ENCODE data around the gene MIDN. TPM values are rescaled to one million over a fixed set of nuclear protein-coding genes. Genes with fewer than 3 reads are reported as not detected.
A peak's percentile ranks its signal among the peaks of the same experiment; 100 is the strongest.

The MIDN gene
- total and polyA plus RNA-seq, 5 donors from 2014 or later: 1.4 to 126 (median 2.1) TPM

DNA sequence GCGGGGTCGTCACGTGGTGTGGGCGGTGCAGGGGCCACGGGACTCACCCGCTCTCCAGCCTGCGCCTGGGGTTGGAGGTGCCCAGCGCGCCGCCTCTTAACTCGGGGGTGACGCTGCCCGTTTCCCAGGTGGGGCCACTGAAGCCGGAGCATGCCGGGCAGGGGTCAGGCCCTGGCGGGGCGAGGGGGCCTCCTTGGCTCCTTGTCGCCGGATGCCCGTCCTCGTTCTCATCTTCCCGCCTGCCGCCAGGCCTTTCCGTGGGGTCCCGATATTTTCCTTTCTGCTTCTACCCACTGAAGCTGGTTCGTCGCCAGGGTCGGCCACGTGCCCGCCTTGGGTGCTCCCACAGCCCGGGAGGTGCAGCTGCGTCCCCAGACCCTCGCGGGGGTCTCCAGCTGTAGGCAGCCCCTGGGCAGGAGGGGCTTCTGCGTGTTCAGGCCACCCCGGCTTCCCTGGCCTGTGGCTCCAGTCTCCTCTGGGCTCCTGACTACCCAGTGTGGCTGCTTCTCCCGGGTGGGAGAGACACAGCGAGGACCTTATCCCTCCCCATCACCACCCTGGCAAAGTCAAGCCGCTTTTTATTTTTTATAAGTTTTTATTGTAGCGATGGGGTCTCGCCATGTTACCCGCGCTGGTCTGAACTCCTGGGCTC, 27.7 kb downstream of the MIDN start:
- H3K9me3 ChIP-seq (ENCODE audit: control insufficient read depth in 2 of 2, low read length in 2 of 2): no peaks in the 10 kb centered on the region
- H3K36me3 ChIP-seq (ENCODE audit: control insufficient read depth, insufficient read depth, low read length): peaks cover 43% of the 10 kb centered on the region
- H3K27me3 ChIP-seq (ENCODE audit: control insufficient read depth, insufficient read depth, low read length): no peaks in the 10 kb centered on the region
- DNase-seq (no peak), ATAC-seq (ENCODE audit: low read depth in 2 of 2) (no peak)
- Mint-ChIP-seq H3K36me3 (peaks cover 31% of the 10 kb centered on the region), H3K27ac (peak overlapping the region in 2 of 3 donors; percentile 89 to 96), H3K9me3 (no peaks in the 10 kb centered on the region), H3K4me3 (peak overlapping the region; percentile 88 to 95 (median 90)), H3K4me1 (peaks cover 0 to 46% (median 31%) of the 10 kb centered on the region in 4 donors), H3K27me3 (peaks cover 9% of the 10 kb centered on the region)
- H3K4me1 ChIP-seq (ENCODE audit: control insufficient read depth, insufficient read depth, low read length, poor library complexity, severe bottlenecking): peaks cover 57% of the 10 kb centered on the region
- peak overlapping the region; percentile 44 for H3K4me3 ChIP-seq (ENCODE audit: low read depth, low read length)
- peak overlapping the region; percentile 96 for H3K27ac ChIP-seq (ENCODE audit: insufficient read depth, low read length, poor library complexity, severe bottlenecking)

GRCh38 chr19:1276628-1277022, 28.2 kb downstream of the MIDN start:
- Mint-ChIP-seq H3K27me3 (peaks cover 9% of the 10 kb centered on the region), H3K36me3 (peaks cover 26% of the 10 kb centered on the region), H3K4me3 (peak overlapping the region; percentile 88 to 95 (median 90)), H3K27ac (peak overlapping the region; percentile 79 to 94 (median 89)), H3K9me3 (no peaks in the 10 kb centered on the region), H3K4me1 (peaks cover 0 to 40% (median 28%) of the 10 kb centered on the region in 4 donors)
- peaks cover 38% of the 10 kb centered on the region for H3K36me3 ChIP-seq (ENCODE audit: control insufficient read depth, insufficient read depth, low read length)
- H3K4me3 ChIP-seq (ENCODE audit: low read depth, low read length): peak overlapping the region; percentile 44
- peaks cover 51% of the 10 kb centered on the region for H3K4me1 ChIP-seq (ENCODE audit: control insufficient read depth, insufficient read depth, low read length, poor library complexity, severe bottlenecking)
- no peaks in the 10 kb centered on the region for H3K27me3 ChIP-seq (ENCODE audit: control insufficient read depth, insufficient read depth, low read length)
- peak overlapping the region; percentile 96 for H3K27ac ChIP-seq (ENCODE audit: insufficient read depth, low read length, poor library complexity, severe bottlenecking)
- no peaks in the 10 kb centered on the region for H3K9me3 ChIP-seq (ENCODE audit: control insufficient read depth in 2 of 2, low read length in 2 of 2)
- ATAC-seq (ENCODE audit: low read depth in 2 of 2) (no peak), DNase-seq (peak in 1 of 3 donors; percentile 77)

DNA sequence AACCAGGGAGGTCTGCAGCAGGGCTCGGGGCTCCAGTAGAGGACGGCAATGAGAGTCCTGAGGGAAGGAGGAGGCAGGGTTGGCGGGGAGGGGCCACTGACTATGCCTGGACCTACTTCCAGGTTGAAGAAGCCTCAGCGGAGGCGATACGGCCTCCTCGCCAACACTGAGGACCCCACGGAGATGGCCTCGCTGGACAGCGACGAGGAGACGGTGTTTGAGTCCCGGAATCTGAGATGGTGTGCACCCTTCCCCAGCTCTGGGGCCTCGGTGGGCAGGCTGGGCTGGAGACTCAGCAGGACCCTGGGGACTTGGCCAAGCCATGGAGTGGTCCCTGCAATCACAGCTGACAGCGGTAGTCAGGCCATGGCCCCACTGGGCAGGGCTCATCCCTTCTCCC, 28.7 kb downstream of the MIDN start:
- peak overlapping the region; percentile 88 to 95 (median 90) for H3K4me3 Mint-ChIP-seq
- Histone ChIP-seq H3K36me3 (ENCODE audit: control insufficient read depth, insufficient read depth, low read length) (peaks cover 33% of the 10 kb centered on the region), H3K4me3 (ENCODE audit: low read depth, low read length) (no peak overlapping the region), H3K27me3 (ENCODE audit: control insufficient read depth, insufficient read depth, low read length) (no peaks in the 10 kb centered on the region), H3K9me3 (ENCODE audit: control insufficient read depth in 2 of 2, low read length in 2 of 2) (no peaks in the 10 kb centered on the region), H3K27ac (ENCODE audit: insufficient read depth, low read length, poor library complexity, severe bottlenecking) (peak overlapping the region; percentile 96), H3K4me1 (ENCODE audit: control insufficient read depth, insufficient read depth, low read length, poor library complexity, severe bottlenecking) (peaks cover 47% of the 10 kb centered on the region)
- peak overlapping the region; percentile 79 to 94 (median 89) for H3K27ac Mint-ChIP-seq
- ATAC-seq (ENCODE audit: low read depth in 2 of 2) (no peak), DNase-seq (no peak)
- peaks cover 9% of the 10 kb centered on the region for H3K27me3 Mint-ChIP-seq
- H3K4me1 Mint-ChIP-seq: peaks cover 0 to 36% (median 26%) of the 10 kb centered on the region in 4 donors
- peaks cover 22% of the 10 kb centered on the region for H3K36me3 Mint-ChIP-seq
- H3K9me3 Mint-ChIP-seq: no peaks in the 10 kb centered on the region

DNA sequence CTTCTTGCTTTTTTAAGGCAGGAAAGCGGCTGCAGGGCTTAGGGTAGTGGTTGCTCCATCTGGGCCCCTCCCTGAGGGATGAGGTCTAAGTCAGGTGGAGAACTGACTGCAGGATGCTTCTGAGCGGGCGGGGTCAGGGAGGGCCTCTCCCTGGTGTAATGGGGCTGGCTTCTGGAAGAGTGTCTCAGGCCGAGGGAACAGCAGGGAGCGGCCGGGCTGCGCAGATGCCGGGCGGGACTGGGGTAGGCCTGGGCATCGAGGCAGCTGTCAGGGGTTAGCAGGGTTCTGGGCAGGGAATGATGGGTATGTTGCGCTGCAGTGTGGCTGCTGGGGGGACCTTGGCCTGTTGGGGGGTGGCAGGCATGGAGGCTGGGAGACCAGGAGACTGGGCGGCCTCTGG, 29.7 kb downstream of the MIDN start:
- Mint-ChIP-seq H3K27ac (peak overlapping the region in 1 of 3 donors; percentile 55), H3K4me1 (peaks cover 0 to 27% (median 17%) of the 10 kb centered on the region in 4 donors), H3K4me3 (peak overlapping the region; percentile 36 to 78 (median 48)), H3K36me3 (peaks cover 13% of the 10 kb centered on the region), H3K9me3 (no peaks in the 10 kb centered on the region), H3K27me3 (peaks cover 9% of the 10 kb centered on the region)
- ATAC-seq (ENCODE audit: low read depth in 2 of 2): no peak
- Histone ChIP-seq H3K27me3 (ENCODE audit: control insufficient read depth, insufficient read depth, low read length) (no peaks in the 10 kb centered on the region), H3K36me3 (ENCODE audit: control insufficient read depth, insufficient read depth, low read length) (peaks cover 23% of the 10 kb centered on the region), H3K9me3 (ENCODE audit: control insufficient read depth in 2 of 2, low read length in 2 of 2) (no peaks in the 10 kb centered on the region), H3K4me3 (ENCODE audit: low read depth, low read length) (no peak overlapping the region), H3K4me1 (ENCODE audit: control insufficient read depth, insufficient read depth, low read length, poor library complexity, severe bottlenecking) (peaks cover 37% of the 10 kb centered on the region), H3K27ac (ENCODE audit: insufficient read depth, low read length, poor library complexity, severe bottlenecking) (no peak overlapping the region)
- DNase-seq: no peak

DNA sequence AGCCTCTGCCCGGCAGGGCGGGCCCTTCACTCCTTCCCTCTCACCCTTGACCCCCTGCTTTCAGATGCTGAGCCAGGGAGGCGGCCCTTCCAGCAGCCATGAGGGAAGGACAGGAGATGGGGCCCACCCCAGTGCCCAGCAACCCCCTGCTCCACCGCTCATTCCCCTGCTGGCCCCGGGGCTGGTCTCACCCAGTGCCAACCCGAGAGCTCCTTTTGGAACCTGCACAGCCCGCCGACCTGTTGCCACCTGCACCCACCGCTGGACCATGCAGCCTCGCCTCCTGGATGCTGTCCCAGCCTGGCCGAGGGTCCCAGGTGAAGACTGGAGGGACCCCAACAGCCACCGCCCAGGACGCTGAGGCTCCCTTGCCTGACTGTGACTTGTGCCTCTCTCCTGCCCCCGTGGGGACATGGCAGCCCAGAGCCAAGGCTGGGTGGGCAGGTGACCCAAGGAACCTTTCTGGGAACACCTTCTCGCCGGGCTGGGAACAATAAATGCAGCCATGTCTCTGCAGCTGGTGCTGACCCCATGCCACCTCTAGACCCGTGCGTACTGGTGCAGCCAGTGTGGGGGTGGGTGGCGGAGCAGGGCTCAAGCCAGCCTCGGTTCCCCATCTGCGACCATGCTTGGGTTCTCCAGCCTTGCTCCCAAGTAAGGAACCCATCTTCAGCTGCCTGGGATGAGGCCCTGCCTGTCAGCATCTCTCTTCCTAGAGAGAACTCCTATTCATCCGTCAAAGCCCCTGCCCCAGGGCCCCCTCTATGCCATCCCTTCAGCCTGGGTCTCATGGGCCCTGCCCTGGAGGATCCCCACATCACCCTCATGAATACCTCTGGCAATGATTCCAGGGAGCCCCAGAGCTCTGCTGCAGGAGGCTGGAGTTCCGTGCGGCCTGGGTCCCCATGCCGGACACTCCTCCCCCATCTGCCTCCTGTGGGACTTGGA, 30.6 kb downstream of the MIDN start:
- H3K27ac ChIP-seq (ENCODE audit: insufficient read depth, low read length, poor library complexity, severe bottlenecking): no peak overlapping the region
- Mint-ChIP-seq H3K9me3 (no peaks in the 10 kb centered on the region), H3K4me3 (peak overlapping the region in 3 of 4 donors; percentile 38 to 79 (median 64)), H3K27me3 (peaks cover 11% of the 10 kb centered on the region), H3K36me3 (peaks cover 6% of the 10 kb centered on the region), H3K27ac (peak overlapping the region in 1 of 3 donors; percentile 56), H3K4me1 (peaks cover 0 to 20% (median 10%) of the 10 kb centered on the region in 4 donors)
- DNase-seq (no peak), ATAC-seq (ENCODE audit: low read depth in 2 of 2) (no peak)
- H3K4me3 ChIP-seq (ENCODE audit: low read depth, low read length): no peak overlapping the region
- no peaks in the 10 kb centered on the region for H3K9me3 ChIP-seq (ENCODE audit: control insufficient read depth in 2 of 2, low read length in 2 of 2)
- H3K27me3 ChIP-seq (ENCODE audit: control insufficient read depth, insufficient read depth, low read length): no peaks in the 10 kb centered on the region
- H3K36me3 ChIP-seq (ENCODE audit: control insufficient read depth, insufficient read depth, low read length): peaks cover 14% of the 10 kb centered on the region
- H3K4me1 ChIP-seq (ENCODE audit: control insufficient read depth, insufficient read depth, low read length, poor library complexity, severe bottlenecking): peaks cover 28% of the 10 kb centered on the region

GRCh38 chr19:1279782-1280341, 31.5 kb downstream of the MIDN start:
- peaks cover 20% of the 10 kb centered on the region for H3K27me3 Mint-ChIP-seq
- Histone ChIP-seq H3K36me3 (ENCODE audit: control insufficient read depth, insufficient read depth, low read length) (peaks cover 5% of the 10 kb centered on the region), H3K9me3 (ENCODE audit: control insufficient read depth in 2 of 2, low read length in 2 of 2) (no peaks in the 10 kb centered on the region), H3K27ac (ENCODE audit: insufficient read depth, low read length, poor library complexity, severe bottlenecking) (no peak overlapping the region), H3K27me3 (ENCODE audit: control insufficient read depth, insufficient read depth, low read length) (peaks cover 3% of the 10 kb centered on the region), H3K4me1 (ENCODE audit: control insufficient read depth, insufficient read depth, low read length, poor library complexity, severe bottlenecking) (peaks cover 19% of the 10 kb centered on the region), H3K4me3 (ENCODE audit: low read depth, low read length) (no peak overlapping the region)
- peaks cover 7% of the 10 kb centered on the region for H3K36me3 Mint-ChIP-seq
- ATAC-seq (ENCODE audit: low read depth in 2 of 2) (no peak), DNase-seq (peak; percentile 67 to 83 (median 76))
- H3K4me3 Mint-ChIP-seq: peak overlapping the region; percentile 64 to 87 (median 80)
- H3K27ac Mint-ChIP-seq: peak overlapping the region in 2 of 3 donors; percentile 56 to 75
- H3K9me3 Mint-ChIP-seq: peaks cover 0 to 2% (median 0%) of the 10 kb centered on the region in 7 donors
- H3K4me1 Mint-ChIP-seq: peaks cover 0 to 22% (median 11%) of the 10 kb centered on the region in 4 donors
